Activated CD4-positive, alpha-beta memory T cell treated with anti-CD3 and anti-CD28 coated beads for 36 hours (primary cell): ENCODE results near the gene FAM13C. TPM values are rescaled to one million over a fixed set of nuclear protein-coding genes. Genes with fewer than 3 reads are reported as not detected.
"Not testable (repeated sequence)": the region's sequence is repeated elsewhere in the genome, so short reads cannot be mapped to it uniquely, and the experiment has no call there.

Experiments
- CTCF ChIA-PET: fragments of 350-600 bp; sonication (Branson Sonifier 250); formaldehyde crosslinking; loops from one replicate; lab custom pipeline; 2021; ENCODE audit warnings: antibody characterized with exemption, inconsistent platforms; lab: Charles Lee
- POLR2A ChIA-PET: fragments of 350-600 bp; sonication (Branson Sonifier 250); formaldehyde crosslinking; loops from one replicate; lab custom pipeline; 2021; ENCODE audit warnings: antibody characterized with exemption; lab: Charles Lee
- DNase-seq: peaks from one replicate; pipeline ENCODE4 v3.0.0-alpha.2; 2020
- H3K27ac Mint-ChIP-seq: one replicate; pipeline ENCODE4 v1.8.0; 2021; ENCODE audit warnings: mixed read lengths
- H3K27me3 Mint-ChIP-seq: one replicate; pipeline ENCODE4 v1.8.0; 2021; ENCODE audit warnings: mixed read lengths
- H3K36me3 Mint-ChIP-seq: one replicate; pipeline ENCODE4 v1.8.0; 2021; ENCODE audit warnings: mixed read lengths
- H3K4me1 Mint-ChIP-seq: one replicate; pipeline ENCODE4 v1.8.0; 2021; ENCODE audit warnings: low read depth, mixed read lengths
- H3K4me3 Mint-ChIP-seq: one replicate; pipeline ENCODE4 v1.8.0; 2021; ENCODE audit warnings: mild to moderate bottlenecking, mixed read lengths
- H3K9me3 Mint-ChIP-seq: one replicate; pipeline ENCODE4 v1.8.0; 2021; ENCODE audit warnings: mixed read lengths
- intact Hi-C: fragments of 100-400 bp; cut with micrococcal nuclease; formaldehyde crosslinking; loops from one replicate; pipeline ENCODE4 v1.15.1; 2023
- total RNA-seq, 2 experiments: library from RNA; stranded (reverse); gene quantifications; one replicate each; pipeline ENCODE4 v1.2.3, GENCODE V29; 2021

Gene FAM13C
- total RNA-seq, 2 experiments from 2014 or later, result not detected

GRCh38 chr10:59258890-59259289 is 103.5 kb downstream of the FAM13C start:
- H3K27me3 Mint-ChIP-seq, result no peaks in the 10 kb centered on the region
- POLR2A ChIA-PET, result no interaction called here
- DNase-seq, result no peak
- CTCF ChIA-PET, result no interaction called here
- H3K27ac Mint-ChIP-seq, result no peak overlapping the region
- no peaks in the 10 kb centered on the region for H3K9me3 Mint-ChIP-seq
- no peaks in the 10 kb centered on the region for H3K4me1 Mint-ChIP-seq
- no peak overlapping the region for H3K4me3 Mint-ChIP-seq
- no peaks in the 10 kb centered on the region for H3K36me3 Mint-ChIP-seq
- intact Hi-C loops, result no loop called here

GRCh38 chr10:59257224-59257623 is 105.1 kb downstream of the FAM13C start:
- Mint-ChIP-seq H3K4me3 (no peak overlapping the region), H3K36me3 (no peaks in the 10 kb centered on the region), H3K27ac (no peak overlapping the region), H3K4me1 (no peaks in the 10 kb centered on the region), H3K27me3 (no peaks in the 10 kb centered on the region), H3K9me3 (no peaks in the 10 kb centered on the region)
- DNase-seq, result no peak
- intact Hi-C loops, result no loop called here
- ChIA-PET CTCF (no interaction called here), POLR2A (no interaction called here)

- no peak for DNase-seq
- CTCF ChIA-PET, result no interaction called here
Measured at GRCh38 chr10:59255463-59255862, 106.9 kb downstream of the FAM13C start.

GRCh38 chr10:59252491-59252890 is 109.9 kb downstream of the FAM13C start:
- POLR2A ChIA-PET, result no interaction called here
- no peak overlapping the region for H3K4me3 Mint-ChIP-seq

More at GRCh38 chr10:59255463-59255862, 106.9 kb downstream of the FAM13C start:
- Mint-ChIP-seq H3K4me1 (no peaks in the 10 kb centered on the region), H3K27me3 (no peaks in the 10 kb centered on the region), H3K9me3 (no peaks in the 10 kb centered on the region), H3K27ac (no peak overlapping the region), H3K4me3 (no peak overlapping the region), H3K36me3 (no peaks in the 10 kb centered on the region)
- POLR2A ChIA-PET, result no interaction called here
- intact Hi-C loops, result no loop called here

GRCh38 chr10:59245686-59246085 is 116.7 kb downstream of the FAM13C start:
- Mint-ChIP-seq H3K36me3 (no peaks in the 10 kb centered on the region), H3K27ac (no peak overlapping the region), H3K27me3 (no peaks in the 10 kb centered on the region), H3K9me3 (no peaks in the 10 kb centered on the region), H3K4me1 (no peaks in the 10 kb centered on the region), H3K4me3 (no peak overlapping the region)
- intact Hi-C loops, result no loop called here
- DNase-seq, result no peak
- ChIA-PET CTCF (no interaction called here), POLR2A (no interaction called here)

More at GRCh38 chr10:59252491-59252890, 109.9 kb downstream of the FAM13C start:
- intact Hi-C loops, result no loop called here
- CTCF ChIA-PET, result no interaction called here
- no peaks in the 10 kb centered on the region for H3K27me3 Mint-ChIP-seq
- no peak overlapping the region for H3K27ac Mint-ChIP-seq
- DNase-seq, result no peak
- no peaks in the 10 kb centered on the region for H3K4me1 Mint-ChIP-seq
- no peaks in the 10 kb centered on the region for H3K36me3 Mint-ChIP-seq
- H3K9me3 Mint-ChIP-seq, result no peaks in the 10 kb centered on the region

- Mint-ChIP-seq H3K4me3 (no peak overlapping the region), H3K27ac (no peak overlapping the region), H3K9me3 (no peaks in the 10 kb centered on the region), H3K36me3 (no peaks in the 10 kb centered on the region), H3K4me1 (no peaks in the 10 kb centered on the region), H3K27me3 (no peaks in the 10 kb centered on the region)
- DNase-seq, result no peak
- ChIA-PET CTCF (no interaction called here), POLR2A (no interaction called here)
- intact Hi-C loops, result no loop called here
Measured at GRCh38 chr10:59244871-59245270, 117.5 kb downstream of the FAM13C start.

GRCh38 chr10:59243611-59244195 is 118.6 kb downstream of the FAM13C start:
- ChIA-PET POLR2A (no interaction called here), CTCF (no interaction called here)
- Mint-ChIP-seq H3K9me3 (no peaks in the 10 kb centered on the region), H3K27me3 (no peaks in the 10 kb centered on the region), H3K4me3 (no peak overlapping the region), H3K4me1 (no peaks in the 10 kb centered on the region), H3K36me3 (no peaks in the 10 kb centered on the region), H3K27ac (no peak overlapping the region)
- intact Hi-C loops, result no loop called here
- DNase-seq, result no peak

GRCh38 chr10:59242991-59243390 is 119.4 kb downstream of the FAM13C start:
- Mint-ChIP-seq H3K27me3 (no peaks in the 10 kb centered on the region), H3K4me3 (no peak overlapping the region), H3K4me1 (no peaks in the 10 kb centered on the region), H3K36me3 (no peaks in the 10 kb centered on the region), H3K9me3 (no peaks in the 10 kb centered on the region), H3K27ac (no peak overlapping the region)
- intact Hi-C loops, result no loop called here
- no peak for DNase-seq
- ChIA-PET CTCF (no interaction called here), POLR2A (no interaction called here)

GRCh38 chr10:59242057-59242456 is 120.3 kb downstream of the FAM13C start:
- ChIA-PET CTCF (no interaction called here), POLR2A (no interaction called here)
- intact Hi-C loops, result no loop called here
- H3K27me3 Mint-ChIP-seq, result no peaks in the 10 kb centered on the region
- H3K4me1 Mint-ChIP-seq, result no peaks in the 10 kb centered on the region
- H3K36me3 Mint-ChIP-seq, result no peaks in the 10 kb centered on the region
- DNase-seq, result no peak
- no peak overlapping the region for H3K4me3 Mint-ChIP-seq
- no peaks in the 10 kb centered on the region for H3K9me3 Mint-ChIP-seq
- no peak overlapping the region for H3K27ac Mint-ChIP-seq

GRCh38 chr10:59240582-59241183 is 121.7 kb downstream of the FAM13C start:
- no peak for DNase-seq
- Mint-ChIP-seq H3K36me3 (no peaks in the 10 kb centered on the region), H3K4me1 (no peaks in the 10 kb centered on the region), H3K9me3 (no peaks in the 10 kb centered on the region), H3K4me3 (no peak overlapping the region), H3K27me3 (no peaks in the 10 kb centered on the region), H3K27ac (no peak overlapping the region)
- ChIA-PET CTCF (interaction anchor here (0.7 to 1.1 kb wide), 3 partner anchors 162 to 1406 kb away, joined by 3 read pairs; no protein-coding TSS in a partner anchor), POLR2A (no interaction called here)
- intact Hi-C loops, result loop anchor here (1.0 to 2.0 kb wide), 2 partner anchors 288 to 382 kb away; no protein-coding TSS in a partner anchor

- CTCF ChIA-PET, result interaction anchor here (0.5 kb wide), 1 partner anchor 55 kb away, joined by 3 read pairs; no protein-coding TSS in a partner anchor
- H3K4me1 Mint-ChIP-seq, intact Hi-C loops: not testable (repeated sequence)
Measured at GRCh38 chr10:59239108-59239507, 123.2 kb downstream of the FAM13C start.

GRCh38 chr10:59237775-59238174 is 124.6 kb downstream of the FAM13C start:
- CTCF ChIA-PET, result no interaction called here
- intact Hi-C loops, result no loop called here

More at GRCh38 chr10:59239108-59239507, 123.2 kb downstream of the FAM13C start:
- POLR2A ChIA-PET, H3K4me3 Mint-ChIP-seq, H3K27ac Mint-ChIP-seq, DNase-seq, H3K27me3 Mint-ChIP-seq, H3K36me3 Mint-ChIP-seq, H3K9me3 Mint-ChIP-seq: not testable (repeated sequence)

More at GRCh38 chr10:59237775-59238174, 124.6 kb downstream of the FAM13C start:
- DNase-seq, result no peak
- no peaks in the 10 kb centered on the region for H3K27me3 Mint-ChIP-seq
- H3K4me3 Mint-ChIP-seq, result no peak overlapping the region
- no peaks in the 10 kb centered on the region for H3K4me1 Mint-ChIP-seq
- POLR2A ChIA-PET, result no interaction called here
- no peak overlapping the region for H3K27ac Mint-ChIP-seq
- no peaks in the 10 kb centered on the region for H3K36me3 Mint-ChIP-seq
- no peaks in the 10 kb centered on the region for H3K9me3 Mint-ChIP-seq
